ENCODE measurements around the gene PTOV1. TPM values are rescaled to one million over a fixed set of nuclear protein-coding genes. Genes with fewer than 3 reads are reported as not detected.

The PTOV1 gene
- polyA plus RNA-seq, 1 donor = 296 TPM

DNA sequence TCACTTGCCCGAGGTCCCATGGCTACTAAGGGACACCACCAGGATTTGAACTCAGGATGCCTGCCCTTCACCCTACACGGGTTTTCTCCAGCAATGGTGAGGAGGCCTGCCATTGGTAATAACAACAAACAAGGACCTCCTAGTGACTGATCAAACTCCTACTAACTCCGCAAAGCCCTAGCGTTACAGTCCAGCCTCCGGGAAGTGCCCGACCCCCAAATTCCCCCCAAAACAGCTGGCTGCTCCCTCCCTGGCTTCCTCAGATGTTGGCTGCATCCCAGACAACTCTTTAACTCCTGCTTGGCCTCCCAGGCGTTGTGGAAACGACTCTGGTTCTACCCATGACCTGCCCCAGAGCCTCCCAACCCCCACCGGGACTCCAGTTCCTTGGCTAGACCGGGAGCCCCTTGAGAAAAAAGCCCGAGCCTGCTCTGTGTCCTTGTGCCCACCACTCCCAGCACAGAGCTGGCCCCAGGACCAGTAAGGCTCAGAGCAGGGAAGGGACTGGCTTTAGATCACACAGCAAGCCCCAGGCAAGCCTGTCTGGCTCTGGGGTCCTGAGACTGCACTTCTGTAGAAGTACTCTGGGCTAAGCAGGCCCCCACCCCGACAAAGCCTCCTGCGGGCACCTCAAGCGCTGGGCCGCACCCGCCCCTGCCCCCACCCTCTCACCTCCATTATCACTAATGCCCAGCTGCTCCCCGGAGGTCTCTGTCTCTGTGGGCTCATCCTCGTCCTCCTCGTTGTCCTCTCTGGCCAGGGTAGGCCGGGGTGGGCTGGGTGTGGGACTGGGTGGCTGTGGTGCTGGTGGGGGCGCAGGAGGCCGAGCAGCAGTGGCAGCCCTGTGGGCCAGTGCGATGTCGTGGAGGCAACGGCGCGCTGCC, 21.5 kb downstream of the PTOV1 start:
- DNase-seq = no peak

DNA sequence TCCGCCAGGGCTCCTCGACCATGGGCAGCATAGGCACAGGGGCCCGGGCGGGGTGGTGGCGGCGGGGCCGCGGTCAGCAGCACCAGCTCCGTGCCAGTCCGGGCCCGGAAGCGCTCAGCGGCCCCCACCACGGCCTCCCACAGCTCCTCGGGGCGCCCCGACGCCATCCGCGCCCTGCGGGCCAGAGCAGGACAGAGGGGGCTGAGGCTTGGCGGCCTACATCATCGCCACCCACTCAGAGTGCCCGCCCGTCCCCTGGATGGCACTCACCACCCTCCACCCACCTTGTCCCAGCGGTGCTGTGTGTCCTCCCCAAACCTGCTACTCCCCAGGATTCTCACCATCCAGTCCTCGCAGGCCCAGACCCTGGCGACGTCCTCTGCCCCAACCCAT, 22.2 kb downstream of the PTOV1 start:
- no peak for DNase-seq

DNA sequence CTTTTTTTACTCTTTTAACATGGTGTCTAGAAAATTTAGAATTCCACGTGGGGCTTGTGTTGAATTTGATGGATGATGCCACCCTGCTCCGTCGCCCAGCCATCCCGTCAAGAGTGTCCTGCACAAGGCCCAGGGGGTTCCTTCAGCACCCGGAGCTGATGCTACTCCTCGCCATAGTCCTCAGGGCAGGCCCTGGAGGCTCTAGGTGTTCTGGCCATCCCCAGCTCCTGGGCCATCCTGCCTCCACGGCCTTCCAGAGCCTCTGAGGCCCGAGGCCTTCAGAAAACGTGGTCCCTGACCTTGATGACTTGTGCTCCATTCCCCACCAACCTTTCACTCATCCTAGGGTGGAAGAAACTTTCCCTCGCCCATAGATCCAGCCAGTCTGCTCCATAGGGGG, 22.9 kb downstream of the PTOV1 start:
- DNase-seq = no peak

DNA sequence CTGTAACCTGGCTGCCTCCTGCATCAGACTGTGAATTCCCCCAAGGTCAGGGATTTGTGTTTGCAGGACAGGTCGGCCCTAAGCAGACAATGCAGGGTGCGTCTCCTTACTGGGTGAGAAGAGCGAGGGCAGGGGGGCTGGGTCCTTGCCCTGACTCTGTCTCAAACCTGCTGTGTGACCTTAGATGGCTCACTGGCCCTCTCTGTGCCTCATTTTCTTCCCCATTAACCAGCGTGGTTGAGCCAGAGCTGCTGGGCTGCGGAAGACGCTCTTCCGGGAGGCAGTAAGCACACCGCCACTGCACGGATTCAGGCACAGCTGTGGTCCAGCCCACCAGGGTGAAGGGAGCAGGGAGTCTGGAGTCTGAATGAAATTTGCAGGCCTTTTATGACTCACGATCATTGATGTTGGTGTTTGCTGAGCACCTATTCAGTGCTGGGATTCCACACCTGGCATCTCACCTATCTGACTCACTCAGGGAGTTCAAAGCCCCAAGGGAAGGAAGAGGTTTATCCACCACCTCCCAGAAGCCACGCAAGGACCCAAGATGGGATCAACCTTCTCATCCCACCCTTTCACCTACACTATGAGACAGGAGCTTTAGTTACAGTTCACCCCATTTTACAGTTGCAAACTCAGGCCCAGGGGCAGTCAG, 23.7 kb downstream of the PTOV1 start:
- no peak for DNase-seq

DNA sequence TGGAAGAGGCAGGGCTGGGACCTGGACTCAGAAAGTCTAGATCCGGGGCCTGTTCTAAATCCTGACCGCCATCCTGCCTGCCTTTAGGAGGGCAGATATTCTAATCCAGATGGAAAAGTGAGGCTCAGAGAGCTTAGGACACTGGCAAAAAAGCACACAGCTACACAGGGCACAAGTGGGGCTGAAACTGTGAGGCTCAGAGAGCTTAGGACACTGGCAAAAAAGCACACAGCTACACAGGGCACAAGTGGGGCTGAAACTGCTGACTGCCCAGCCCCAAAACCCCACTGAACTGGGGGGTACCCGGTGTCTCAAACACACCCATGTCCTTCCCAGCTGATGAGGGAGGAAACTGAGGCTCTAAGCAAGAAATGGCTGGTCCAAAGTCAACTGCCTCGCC, 24.2 kb downstream of the PTOV1 start:
- no peak for DNase-seq

DNA sequence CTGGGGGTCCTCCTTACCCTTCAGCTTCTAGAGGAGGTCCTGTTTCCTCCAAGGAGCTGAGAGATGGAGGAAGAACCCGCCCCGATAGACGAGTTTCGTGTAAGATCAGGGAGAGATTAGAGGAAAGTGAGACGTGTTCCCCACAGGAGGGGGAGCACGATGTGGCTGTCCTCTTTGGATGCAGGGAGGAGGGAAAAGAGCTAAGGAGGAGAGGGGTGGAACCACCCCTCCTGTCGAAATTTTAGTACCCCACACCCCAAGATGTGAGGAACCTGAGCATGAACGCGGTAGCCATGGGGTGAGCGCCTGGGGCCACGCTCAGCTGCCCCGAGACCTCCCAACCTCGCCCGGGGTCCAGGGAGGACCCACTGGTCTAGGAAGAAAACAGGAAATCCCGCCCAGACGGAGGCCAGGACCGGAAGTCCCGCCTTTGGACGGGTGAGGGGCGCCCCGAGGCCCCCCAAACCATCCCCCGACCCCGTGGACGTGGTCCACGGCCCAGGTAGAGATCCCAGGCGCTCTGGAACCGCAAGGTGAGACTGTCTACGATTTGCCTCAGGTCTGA, 25.0 kb downstream of the PTOV1 start:
- DNase-seq = no peak

DNA sequence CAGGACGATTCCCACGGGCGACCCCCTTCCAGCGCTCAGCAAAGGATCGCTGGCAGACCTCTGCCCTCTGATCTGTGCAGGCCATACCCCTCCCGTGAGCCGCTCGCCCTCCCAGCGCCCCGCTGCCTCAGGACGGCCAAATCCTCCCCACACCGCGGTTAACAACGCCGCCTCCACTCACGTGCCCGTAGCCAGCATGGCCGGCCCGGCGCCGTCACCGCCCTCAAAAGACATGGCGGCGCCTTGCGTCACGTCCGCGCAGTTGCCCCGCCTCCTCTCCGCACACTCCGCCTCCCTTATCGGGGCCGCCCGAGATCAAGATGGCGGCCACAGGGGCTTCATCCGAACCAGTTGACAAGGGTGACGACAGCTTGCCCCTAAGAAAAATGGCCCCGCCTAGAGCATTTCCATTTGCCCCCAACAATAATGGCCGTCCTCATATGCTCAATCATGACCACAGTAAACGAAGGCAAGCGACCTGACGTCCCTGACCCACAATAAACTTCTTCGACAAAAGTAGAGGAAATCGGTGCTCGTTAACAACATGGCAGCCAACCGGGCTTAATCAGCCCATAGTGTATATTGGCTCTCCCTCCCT, 25.6 kb downstream of the PTOV1 start:
- peak; percentile 98 for DNase-seq

DNA sequence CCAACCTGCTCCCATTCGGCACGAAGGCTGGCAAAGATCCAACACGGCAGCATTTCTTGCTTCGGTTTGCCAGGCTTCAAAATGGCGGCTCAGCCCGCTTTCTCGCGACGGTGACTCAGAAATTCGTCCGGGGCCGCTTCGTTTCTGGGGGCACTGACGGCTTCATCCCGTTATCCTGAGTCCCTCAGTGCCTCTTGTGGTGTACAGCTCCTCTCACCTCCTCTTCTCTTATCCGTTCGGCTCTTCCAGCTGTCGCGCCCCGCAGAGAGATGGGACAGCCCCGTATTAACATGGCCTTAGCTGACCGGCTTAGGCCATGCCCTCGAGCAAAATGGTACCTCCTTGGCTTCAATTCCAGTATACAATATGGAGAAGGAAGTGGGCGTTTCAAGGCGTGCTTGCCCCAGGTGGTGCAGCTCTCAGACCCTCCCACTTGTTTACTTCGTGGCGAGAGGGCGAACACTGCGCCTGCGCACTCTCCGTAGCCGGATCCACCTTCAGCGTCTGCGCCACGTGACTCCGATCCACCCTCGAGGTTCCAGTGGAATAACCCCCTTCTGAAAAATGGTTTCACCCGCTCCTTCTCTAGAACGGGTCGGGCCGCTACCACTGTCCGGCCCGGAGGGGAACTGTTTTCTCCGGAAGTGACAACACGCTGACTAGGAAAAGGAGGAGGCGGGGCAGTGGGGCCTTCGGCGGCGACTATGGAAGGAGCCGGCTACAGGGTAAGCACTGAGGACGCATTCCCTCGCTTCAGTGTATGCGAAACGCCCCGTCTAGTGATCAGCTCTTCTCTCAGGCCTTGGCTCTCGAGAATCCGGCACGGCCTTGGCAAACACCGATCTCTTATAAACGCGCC, 26.3 kb downstream of the PTOV1 start, which contains the start of the genes AKT1S1 and TBC1D17:
Gene AKT1S1 (minus strand): TSS at position 336 of the 859 bp plus-strand sequence. CDS start 4,060 bp downstream, outside the sequence.
Gene TBC1D17 (plus strand): TSS at position 683 of the 859 bp plus-strand sequence. CDS start 22 bp downstream, at position 705.
- peak; percentile 100 for DNase-seq

DNA sequence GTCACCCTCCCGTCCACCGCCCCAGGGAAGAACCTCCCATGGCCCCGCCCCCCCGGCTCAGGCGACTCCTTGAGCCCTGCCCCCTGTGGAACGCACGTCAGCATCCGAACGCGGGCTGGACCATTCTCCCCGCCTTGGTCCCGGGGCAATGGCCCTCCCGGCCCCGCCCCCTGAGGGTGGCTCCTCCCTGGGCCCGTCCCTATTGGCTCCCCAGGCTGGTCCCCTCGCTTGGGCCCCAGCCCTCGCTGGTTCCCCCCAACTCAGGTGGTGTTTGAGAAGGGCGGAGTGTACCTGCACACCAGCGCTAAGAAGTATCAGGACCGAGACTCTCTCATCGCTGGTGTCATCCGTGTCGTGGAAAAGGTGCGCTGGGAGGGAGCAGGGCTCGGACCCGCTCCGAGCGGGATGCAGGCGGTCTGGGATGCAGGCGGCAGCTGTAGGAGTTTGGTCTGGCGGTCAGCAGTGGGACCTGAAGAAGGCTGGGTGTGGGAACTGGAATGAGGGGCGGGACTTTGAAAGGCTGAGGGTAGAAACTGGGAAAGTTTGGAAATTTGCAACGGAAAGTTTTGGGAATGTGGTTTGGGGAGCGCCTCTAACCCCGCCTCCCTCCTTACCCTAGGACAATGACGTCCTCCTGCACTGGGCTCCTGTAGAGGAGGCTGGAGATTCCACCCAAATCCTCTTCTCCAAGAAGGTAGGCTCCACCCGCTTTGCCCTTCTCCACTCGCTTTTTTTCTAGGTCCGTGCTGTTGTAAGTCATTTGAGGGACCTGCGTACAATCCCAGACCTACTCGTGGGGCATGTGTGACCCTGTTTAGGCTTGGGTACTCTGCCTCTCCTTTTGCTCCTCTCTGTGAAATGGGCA, 27.2 kb downstream of the PTOV1 start:
- peak; percentile 98 for DNase-seq

DNA sequence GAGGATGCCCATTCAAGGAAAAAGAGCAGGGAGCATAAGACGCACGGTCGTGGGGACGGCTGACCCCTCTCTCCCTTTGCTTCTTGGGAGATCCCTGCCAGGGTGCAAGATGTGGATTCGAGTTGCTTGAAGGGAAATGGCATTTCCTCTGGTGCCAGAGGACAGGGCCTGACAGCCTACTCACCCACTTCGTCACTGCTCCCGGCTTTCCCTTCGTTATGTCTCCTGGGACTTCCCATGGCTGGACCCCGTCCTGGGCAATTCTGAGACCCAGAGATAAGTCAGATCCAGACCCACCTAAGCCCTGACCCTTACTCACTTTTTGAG, 27.7 kb downstream of the PTOV1 start:
- no peak for DNase-seq

DNA sequence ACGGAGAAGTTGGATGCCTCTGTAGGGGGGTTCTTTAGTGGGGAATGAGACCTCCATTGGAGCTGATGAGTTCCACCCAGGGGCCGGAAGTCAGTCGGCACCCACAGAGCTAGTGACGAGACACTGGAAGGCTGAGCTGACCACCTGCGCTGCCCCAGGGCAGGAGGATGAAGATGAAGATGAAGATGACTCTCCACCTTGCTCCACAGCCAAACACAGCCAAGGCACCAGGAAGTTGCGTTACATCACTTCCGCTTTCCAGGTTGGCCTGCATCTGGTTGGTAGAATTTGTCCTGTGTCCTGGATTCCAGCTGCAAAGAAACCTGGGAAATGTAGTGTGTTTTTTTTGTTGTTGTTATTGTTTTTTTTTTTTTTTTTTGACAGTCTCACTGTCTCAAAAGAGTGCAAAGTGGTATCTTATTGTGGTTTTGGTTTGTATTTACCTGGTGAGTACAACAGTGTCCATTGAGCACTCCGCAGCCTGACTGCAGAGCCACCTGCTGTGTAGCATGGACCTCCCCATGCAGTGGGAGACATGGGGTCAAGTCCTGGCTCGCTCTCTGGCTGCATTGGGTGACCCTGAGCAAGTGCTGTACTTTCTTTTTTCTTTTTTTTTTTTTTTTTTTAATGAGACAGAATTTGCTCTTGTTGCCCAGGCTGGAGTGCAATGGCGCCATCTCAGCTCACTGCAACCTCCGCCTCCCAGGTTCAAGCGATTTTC, 28.4 kb downstream of the PTOV1 start:
- DNase-seq = no peak

DNA sequence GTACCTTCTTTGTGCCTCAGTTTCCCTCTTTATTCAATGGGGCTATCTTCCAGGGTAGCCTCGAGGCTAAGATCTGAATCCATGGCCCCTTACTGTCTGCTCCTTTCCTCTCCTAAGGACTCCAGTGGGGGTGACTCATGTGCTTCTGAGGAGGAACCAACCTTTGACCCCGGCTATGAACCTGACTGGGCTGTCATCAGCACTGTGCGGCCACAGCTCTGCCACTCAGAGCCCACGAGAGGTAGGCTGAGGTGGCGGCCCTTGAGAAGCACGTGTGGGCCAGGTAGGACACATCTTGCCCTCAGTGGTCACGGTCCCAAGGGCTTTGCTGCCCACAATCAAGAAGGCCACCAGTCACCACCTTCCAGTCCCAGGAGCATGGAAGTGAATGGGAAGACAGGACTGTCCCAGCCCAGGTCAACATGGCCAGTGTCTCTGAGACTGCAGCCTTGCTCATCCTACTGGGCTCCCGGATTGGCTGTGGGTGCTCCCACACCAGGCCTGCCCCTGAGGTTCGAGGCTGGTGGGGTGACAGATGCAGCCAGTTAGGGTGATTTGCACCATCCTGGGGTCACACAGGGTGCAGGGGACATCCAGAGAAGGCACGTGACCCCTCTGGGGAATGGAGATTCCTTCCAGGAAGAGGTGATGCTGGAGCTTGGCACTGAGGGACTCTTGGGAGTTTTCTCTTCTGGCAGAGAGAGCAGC, 29.4 kb downstream of the PTOV1 start:
- no peak for DNase-seq

DNA sequence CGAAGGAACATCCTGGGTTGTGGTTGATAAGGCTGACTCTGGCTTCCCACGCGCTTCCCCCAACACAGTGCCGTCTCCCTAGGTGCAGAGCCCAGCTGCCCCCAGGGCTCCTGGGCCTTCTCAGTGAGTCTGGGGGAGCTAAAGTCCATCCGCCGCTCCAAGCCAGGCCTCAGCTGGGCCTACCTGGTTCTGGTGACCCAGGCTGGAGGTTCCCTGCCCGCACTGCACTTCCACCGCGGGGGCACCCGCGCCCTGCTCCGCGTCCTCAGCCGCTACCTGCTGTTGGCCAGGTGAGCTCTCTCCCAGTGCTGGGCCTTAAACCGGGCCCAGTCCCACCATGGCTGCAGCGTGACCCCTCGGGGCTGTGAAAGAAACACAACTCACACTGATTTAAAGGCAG, 30.2 kb downstream of the PTOV1 start:
- no peak for DNase-seq

DNA sequence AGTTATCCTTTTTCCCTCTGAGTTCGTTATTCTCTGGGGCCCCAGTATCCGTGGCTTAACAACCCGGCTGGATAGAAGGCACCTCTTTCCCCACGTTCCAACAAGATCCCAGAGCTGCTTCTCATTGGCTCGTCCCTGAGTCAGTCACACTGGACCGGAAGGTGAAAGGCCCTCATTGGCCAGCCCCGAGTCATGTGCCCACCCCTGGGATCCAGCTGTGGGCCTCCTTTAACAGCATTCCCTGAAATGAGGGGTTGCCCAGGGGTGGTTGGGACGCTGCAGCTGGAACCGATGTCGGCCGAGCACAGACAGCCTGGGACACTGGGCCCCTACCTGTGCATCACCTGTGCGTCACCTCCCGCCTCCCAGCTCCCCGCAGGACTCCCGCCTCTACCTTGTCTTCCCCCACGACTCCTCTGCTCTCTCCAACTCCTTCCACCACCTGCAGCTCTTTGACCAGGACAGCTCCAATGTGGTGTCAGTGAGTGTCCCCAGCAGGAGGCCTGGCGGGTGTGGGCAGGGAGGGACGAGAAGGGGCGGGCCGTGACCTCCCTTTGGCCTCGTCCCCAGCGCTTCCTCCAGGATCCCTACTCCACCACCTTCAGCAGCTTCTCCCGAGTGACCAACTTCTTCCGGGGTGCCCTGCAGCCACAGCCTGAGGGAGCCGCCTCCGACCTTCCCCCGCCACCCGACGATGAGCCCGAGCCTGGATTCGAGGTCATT, 30.9 kb downstream of the PTOV1 start:
- no peak for DNase-seq

DNA sequence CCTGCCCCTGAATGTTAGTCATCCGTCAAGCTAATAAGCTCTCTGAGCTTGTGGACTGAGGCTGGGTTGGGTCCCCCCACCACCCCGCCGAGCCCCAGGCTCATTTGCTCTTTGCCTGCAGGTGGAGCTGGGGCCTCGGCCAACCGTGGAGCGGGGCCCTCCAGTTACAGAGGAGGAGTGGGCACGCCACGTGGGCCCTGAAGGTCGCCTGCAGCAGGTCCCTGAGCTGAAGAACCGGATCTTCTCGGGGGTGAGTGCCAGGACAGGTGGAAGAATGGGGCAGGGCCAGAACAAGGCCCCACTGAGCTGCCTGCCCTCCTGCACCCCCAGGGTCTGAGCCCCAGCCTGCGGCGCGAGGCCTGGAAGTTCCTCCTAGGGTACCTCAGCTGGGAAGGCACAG, 31.7 kb downstream of the PTOV1 start:
- DNase-seq = no peak

DNA sequence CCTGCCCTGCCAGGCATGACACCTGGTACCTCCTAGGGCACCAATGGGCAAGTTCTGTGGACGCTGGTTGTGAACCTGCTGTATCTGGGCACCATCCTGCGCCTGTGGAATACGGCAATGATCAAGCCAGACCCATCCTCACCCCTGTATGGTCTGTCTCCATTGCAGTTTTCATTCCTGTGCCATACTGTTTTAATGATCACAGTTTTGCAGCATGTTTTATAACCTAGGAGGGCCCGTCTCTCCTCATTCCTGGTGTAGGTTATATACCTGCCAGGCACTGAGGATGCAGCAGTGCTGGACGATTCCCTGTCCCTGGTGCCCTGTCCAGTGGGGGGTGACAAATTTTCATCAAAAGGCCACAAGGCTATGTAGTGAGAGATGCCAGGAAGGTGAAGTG, 32.1 kb downstream of the PTOV1 start:
- no peak for DNase-seq

DNA sequence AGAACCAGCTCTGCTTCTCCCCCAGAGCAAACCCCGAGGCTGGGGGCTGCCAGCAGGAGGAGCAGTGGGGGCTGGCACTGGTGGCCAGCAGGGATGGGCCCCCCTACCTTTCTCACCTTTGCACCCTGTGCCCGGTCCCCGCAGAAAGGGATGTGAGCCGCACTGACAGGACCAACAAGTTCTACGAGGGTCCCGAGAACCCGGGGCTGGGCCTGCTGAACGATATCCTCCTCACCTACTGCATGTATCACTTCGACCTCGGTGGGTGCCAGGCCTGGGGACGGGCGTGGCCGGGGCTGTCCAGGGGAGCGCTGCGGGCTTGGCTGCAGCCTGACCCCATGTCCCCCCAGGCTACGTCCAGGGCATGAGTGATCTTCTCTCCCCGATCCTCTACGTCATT, 33.1 kb downstream of the PTOV1 start:
- DNase-seq = no peak

DNA sequence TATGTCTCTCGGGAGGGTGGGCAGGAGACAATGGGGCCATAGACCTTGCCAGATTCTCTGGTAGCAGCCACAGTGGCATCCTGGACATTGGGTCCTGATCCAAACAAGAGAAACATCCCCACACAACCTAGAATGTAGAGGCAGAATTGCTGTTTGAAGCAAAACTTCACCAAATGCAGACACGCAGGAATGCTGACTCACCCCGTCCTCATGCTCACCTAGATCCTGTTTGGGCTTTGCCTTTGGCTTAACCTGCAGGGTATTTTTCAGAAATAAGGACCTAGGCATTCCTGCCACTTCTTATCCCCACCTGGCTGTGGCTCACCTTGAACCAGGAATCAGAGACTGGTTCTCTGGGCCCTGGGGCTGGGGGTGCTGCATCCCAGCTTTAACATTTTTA, 33.8 kb downstream of the PTOV1 start:
- no peak for DNase-seq
